MCF 10A (cell line): ENCODE measurements around the gene ZFYVE21. TPM values are rescaled to one million over a fixed set of nuclear protein-coding genes. Genes with fewer than 3 reads are reported as not detected.

Source experiments
- BruUV-seq: library from RNA; stranded (reverse); fragments of 400-500 nt; replicated peaks from 2 replicates; lab custom pipeline; 2021; lab: Mats Ljungman, UMichigan
- CTCF ChIA-PET: fragments of 300-600 bp; sonication (Branson Sonifier 250); formaldehyde crosslinking; extraction: SDS; loops from one replicate; lab custom pipeline; 2021; ENCODE audit warnings: antibody characterized with exemption, inconsistent platforms; lab: Yijun Ruan, JAX
- POLR2A ChIA-PET: fragments of 300-600, 350-650 bp; sonication (Branson Sonifier 250); formaldehyde crosslinking; extraction: SDS; loops from one replicate; lab custom pipeline; 2020; ENCODE audit warnings: antibody characterized with exemption, inconsistent platforms; lab: Yijun Ruan, JAX
- DNase-seq: peaks from one replicate; pipeline ENCODE4 v3.0.0-alpha.2; 2018; ENCODE audit not compliant: unreplicated experiment
- H3K27ac Mint-ChIP-seq: one replicate; pipeline ENCODE4 v1.8.0; 2022; ENCODE audit warnings: mild to moderate bottlenecking, low read depth, mixed read lengths; ENCODE audit not compliant: unreplicated experiment
- H3K27me3 Mint-ChIP-seq: one replicate; pipeline ENCODE4 v1.8.0; 2022; ENCODE audit warnings: mixed read lengths; ENCODE audit not compliant: insufficient read depth, unreplicated experiment
- H3K36me3 Mint-ChIP-seq: one replicate; pipeline ENCODE4 v1.8.0; 2022; ENCODE audit warnings: mild to moderate bottlenecking, moderate library complexity, mixed read lengths; ENCODE audit not compliant: insufficient read depth, unreplicated experiment
- H3K4me1 Mint-ChIP-seq: one replicate; pipeline ENCODE4 v1.8.0; 2022; ENCODE audit warnings: mixed read lengths; ENCODE audit not compliant: insufficient read depth, unreplicated experiment
- H3K4me3 Mint-ChIP-seq: one replicate; pipeline ENCODE4 v1.8.0; 2022; ENCODE audit warnings: mild to moderate bottlenecking, moderate library complexity, mixed read lengths; ENCODE audit not compliant: unreplicated experiment
- H3K9me3 Mint-ChIP-seq: one replicate; pipeline ENCODE4 v1.8.0; 2022; ENCODE audit warnings: mixed read lengths; ENCODE audit not compliant: unreplicated experiment
- intact Hi-C: fragments of 100-400 bp; cut with micrococcal nuclease; formaldehyde crosslinking; loops from 2 replicates; pipeline ENCODE4 v1.14.1; 2022
- total RNA-seq: library from RNA; stranded (reverse); gene quantifications from 2 replicates; pipeline ENCODE4 v1.2.3, GENCODE V29; 2022
- TF ChIP-seq, protein P1 (sequence below): fragments of 200-600 bp; IDR thresholded peaks from one replicate; pipeline ENCODE4 v1.8.0; 2022; ENCODE audit warnings: antibody characterized with exemption, mild to moderate bottlenecking; ENCODE audit not compliant: unreplicated experiment

ZFYVE21 gene
- total RNA-seq, 1 experiment from 2014 or later: 35.5 TPM

DNA sequence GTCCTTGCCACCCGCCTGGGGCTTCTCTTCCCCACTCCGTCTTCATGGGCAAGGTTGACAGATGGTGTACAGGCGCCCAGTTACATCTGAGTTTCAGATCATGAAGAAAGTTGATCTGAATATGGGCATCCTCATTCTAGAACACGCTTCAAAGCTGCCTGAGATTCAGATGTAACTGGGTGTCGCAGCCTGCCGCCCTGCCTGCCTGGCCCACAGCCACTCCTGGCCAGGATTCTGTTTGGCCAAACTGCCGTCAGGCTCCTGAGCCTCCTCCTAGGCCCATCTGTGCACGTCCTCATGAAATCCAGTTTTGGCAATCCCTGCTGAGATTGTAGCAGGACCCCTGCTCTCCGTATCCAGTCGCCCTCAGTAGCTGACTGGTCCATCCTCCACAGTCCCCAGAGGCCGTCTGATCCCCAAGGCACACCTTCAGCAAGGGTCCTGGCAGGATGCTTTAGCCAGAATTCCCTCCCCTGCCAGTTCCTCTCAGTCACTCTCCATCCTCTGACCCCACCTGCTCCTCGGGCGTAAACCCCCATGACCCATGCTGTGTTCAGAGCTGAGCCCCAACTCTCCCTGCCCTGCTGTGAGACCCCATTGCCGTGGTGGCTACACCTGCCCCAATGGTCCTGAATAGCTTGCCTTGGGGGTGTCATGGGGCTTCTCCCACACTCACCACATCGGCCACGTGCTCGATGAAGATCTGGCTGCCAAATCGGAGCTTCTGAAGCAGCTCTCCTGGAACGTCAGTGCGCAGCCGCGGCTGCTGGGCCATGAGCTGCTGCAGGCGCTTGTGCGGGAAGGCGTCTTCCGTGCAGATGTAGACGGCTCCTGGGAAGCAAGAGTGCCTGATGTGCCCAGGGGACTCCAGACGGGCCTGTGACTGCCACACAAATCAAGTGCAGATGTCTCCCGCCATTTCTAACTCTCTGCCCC is 12.8 kb upstream of the ZFYVE21 start:
- no TSS peak for BruUV-seq
- ChIA-PET POLR2A (interaction anchor here (1.1 to 1.4 kb wide), 2 partner anchors 9 to 45 kb away, joined by 3 to 8 read pairs; no protein-coding TSS in a partner anchor), CTCF (interaction anchor here (0.6 kb wide), 1 partner anchor 1168 kb away, joined by 3 read pairs; no protein-coding TSS in a partner anchor)
- TF ChIP-seq, protein P1, sequence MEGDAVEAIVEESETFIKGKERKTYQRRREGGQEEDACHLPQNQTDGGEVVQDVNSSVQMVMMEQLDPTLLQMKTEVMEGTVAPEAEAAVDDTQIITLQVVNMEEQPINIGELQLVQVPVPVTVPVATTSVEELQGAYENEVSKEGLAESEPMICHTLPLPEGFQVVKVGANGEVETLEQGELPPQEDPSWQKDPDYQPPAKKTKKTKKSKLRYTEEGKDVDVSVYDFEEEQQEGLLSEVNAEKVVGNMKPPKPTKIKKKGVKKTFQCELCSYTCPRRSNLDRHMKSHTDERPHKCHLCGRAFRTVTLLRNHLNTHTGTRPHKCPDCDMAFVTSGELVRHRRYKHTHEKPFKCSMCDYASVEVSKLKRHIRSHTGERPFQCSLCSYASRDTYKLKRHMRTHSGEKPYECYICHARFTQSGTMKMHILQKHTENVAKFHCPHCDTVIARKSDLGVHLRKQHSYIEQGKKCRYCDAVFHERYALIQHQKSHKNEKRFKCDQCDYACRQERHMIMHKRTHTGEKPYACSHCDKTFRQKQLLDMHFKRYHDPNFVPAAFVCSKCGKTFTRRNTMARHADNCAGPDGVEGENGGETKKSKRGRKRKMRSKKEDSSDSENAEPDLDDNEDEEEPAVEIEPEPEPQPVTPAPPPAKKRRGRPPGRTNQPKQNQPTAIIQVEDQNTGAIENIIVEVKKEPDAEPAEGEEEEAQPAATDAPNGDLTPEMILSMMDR: no peak
- no peaks in the 10 kb centered on the region for H3K4me1 Mint-ChIP-seq
- no peak overlapping the region for H3K27ac Mint-ChIP-seq
- no peak for DNase-seq
- intact Hi-C loops: no loop called here
- H3K4me3 Mint-ChIP-seq: no peak overlapping the region
- peaks cover 49% of the 10 kb centered on the region for H3K36me3 Mint-ChIP-seq
- no peaks in the 10 kb centered on the region for H3K9me3 Mint-ChIP-seq
- H3K27me3 Mint-ChIP-seq: no peaks in the 10 kb centered on the region

DNA sequence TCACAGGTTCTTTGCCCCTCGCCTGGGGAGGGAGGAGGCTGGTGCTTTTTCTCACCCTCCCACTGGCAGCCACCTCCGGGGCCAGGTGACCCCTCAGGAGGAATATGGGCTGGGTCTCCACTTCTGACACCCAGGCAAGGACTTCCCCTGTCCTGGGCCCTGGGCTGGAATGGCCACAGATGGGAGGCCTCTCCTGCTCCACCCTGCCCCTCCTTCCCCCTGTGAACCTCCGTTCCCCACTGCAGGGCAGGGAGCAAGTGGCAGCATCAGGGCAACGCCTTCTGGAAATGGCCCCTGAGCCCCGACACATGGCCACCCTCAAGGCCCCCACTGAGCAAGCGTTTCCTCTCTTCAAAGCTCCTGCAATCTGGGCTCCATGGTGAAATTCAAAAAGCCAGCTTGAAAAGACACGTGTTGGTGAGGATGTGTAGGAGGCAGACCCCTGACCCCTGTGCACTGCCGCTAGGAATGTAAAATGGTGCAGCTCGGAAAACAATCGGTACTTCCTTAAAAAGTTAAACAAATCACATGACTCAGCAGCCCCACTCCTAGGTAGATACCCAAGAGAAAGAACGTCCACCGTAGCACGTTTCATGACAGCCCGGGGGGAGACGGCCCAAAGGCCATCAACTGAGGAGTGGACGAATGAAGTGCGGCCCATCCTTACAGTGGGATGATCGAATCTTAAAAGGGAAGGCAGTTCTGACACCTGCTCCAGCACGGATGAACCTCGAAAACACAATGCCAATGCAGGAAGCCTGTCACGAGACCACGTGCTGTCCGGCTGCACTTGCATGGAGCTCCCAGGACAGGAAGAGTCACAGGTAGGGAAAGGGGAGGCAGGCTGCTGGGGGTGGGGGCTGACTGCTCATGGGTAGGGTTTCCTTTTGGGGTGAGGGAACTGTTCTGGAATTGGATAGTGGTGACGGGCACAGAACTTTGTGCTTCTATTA is 11.9 kb upstream of the ZFYVE21 start:
- TSS peak; percentile 25 for BruUV-seq
- TF ChIP-seq, protein P1: no peak
- H3K4me3 Mint-ChIP-seq: no peak overlapping the region
- H3K27me3 Mint-ChIP-seq: no peaks in the 10 kb centered on the region
- DNase-seq: no peak
- ChIA-PET CTCF (interaction anchor here (0.6 kb wide), 3 partner anchors 9 to 1167 kb away, joined by 3 read pairs; no protein-coding TSS in a partner anchor), POLR2A (interaction anchor here (0.9 to 1.2 kb wide), 3 partner anchors 11 to 46 kb away, joined by 3 read pairs; partner anchors contain the start of genes XRCC3 and ZFYVE21)
- intact Hi-C loops: no loop called here
- H3K4me1 Mint-ChIP-seq: no peaks in the 10 kb centered on the region
- no peaks in the 10 kb centered on the region for H3K9me3 Mint-ChIP-seq
- no peak overlapping the region for H3K27ac Mint-ChIP-seq
- H3K36me3 Mint-ChIP-seq: peaks cover 51% of the 10 kb centered on the region

DNA sequence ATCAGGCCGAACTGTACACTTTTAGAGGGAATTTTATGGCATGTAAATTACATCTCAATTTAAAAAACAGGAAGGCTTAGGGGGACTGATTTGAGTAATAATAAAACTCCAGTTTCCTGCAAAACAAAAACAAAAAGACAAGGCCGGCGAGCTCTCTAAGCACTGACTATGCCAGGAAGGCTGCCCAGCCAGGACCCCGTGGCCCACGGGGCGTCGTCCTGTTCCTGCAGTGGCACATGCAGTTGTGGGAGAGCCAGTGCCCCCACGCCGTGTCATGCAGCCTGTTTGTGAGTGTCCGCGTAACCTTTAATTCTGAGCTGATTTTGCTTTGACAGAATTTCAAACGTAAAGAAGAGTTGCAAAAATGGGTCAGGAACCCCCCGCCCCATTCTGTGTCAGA is 10.9 kb upstream of the ZFYVE21 start:
- H3K36me3 Mint-ChIP-seq: peaks cover 54% of the 10 kb centered on the region
- no peaks in the 10 kb centered on the region for H3K9me3 Mint-ChIP-seq
- intact Hi-C loops: no loop called here
- no peaks in the 10 kb centered on the region for H3K27me3 Mint-ChIP-seq
- POLR2A ChIA-PET: interaction anchor here (0.9 to 1.2 kb wide), 2 partner anchors 11 to 12 kb away, joined by 3 read pairs; partner anchors contain the start of genes XRCC3 and ZFYVE21
- TF ChIP-seq, protein P1: no peak
- H3K4me1 Mint-ChIP-seq: no peaks in the 10 kb centered on the region
- CTCF ChIA-PET: interaction anchor here (0.6 to 1.1 kb wide), 2 partner anchors 11 to 28 kb away, joined by 3 read pairs; partner anchors contain the start of gene ZFYVE21
- H3K4me3 Mint-ChIP-seq: no peak overlapping the region
- no TSS peak for BruUV-seq
- no peak for DNase-seq
- H3K27ac Mint-ChIP-seq: no peak overlapping the region
